Ovary (tissue), 9 donors: ENCODE data around the gene TENM4. TPM values are rescaled to one million over a fixed set of nuclear protein-coding genes. Genes with fewer than 3 reads are reported as not detected.

Experiments used
- DNase-seq, 5 donors: peaks; one replicate each; pipeline ENCODE4 v3.0.0-alpha.2; 2019 to 2020
- H3K27ac ChIP-seq, 2 donors: fragments of 200-600 bp; one replicate each; pipeline versions ENCODE4 v1.5.1 to v1.8.0; 2019 to 2022
- H3K27me3 ChIP-seq: fragments of 200-600 bp; one replicate; pipeline ENCODE4 v1.8.0; 2022
- H3K36me3 ChIP-seq: fragments of 200-600 bp; sonication (generic); one replicate; pipeline ENCODE4 v1.5.1; 2019
- H3K4me1 ChIP-seq: one replicate; pipeline ENCODE4 v1.8.1; 2013; ENCODE audit warnings: mild to moderate bottlenecking, moderate library complexity; ENCODE audit not compliant: insufficient read depth
- H3K4me3 ChIP-seq: fragments of 200-600 bp; sonication (generic); one replicate; pipeline ENCODE4 v1.5.1; 2017
- H3K9me3 ChIP-seq, 2 donors: fragments of 200-600 bp in 1 of 2; sonication (generic) in 1 of 2; one replicate each; pipeline versions ENCODE4 v1.5.1 to v1.8.1; 2013 to 2019; ENCODE audit warnings: mild to moderate bottlenecking in 1 of 2, moderate library complexity in 1 of 2
- CTCF ChIP-seq, 3 donors: fragments of 450-650 bp in 2 of 3; fragments of 200-600 bp in 1 of 3; IDR thresholded peaks; one replicate each; pipeline versions ENCODE4 v1.5.1 to v1.8.0; 2016 to 2022; ENCODE audit warnings: antibody characterized with exemption in 3 of 3, mild to moderate bottlenecking in 1 of 3
- EP300 ChIP-seq: sonication (generic); formaldehyde crosslinking; IDR thresholded peaks from one replicate; pipeline ENCODE4 v1.6.1; 2017; ENCODE audit warnings: antibody characterized with exemption
- POLR2A ChIP-seq: fragments of 450-650 bp; IDR thresholded peaks from one replicate; pipeline ENCODE4 v1.6.1; 2017; ENCODE audit warnings: antibody characterized with exemption, mild to moderate bottlenecking, moderate library complexity
- WGBS, 3 donors: extraction: QIAGEN DNeasy Blood & Tissue Kit in 1 of 3; methylation state at CpG; one replicate each; pipeline versions ENCODE4 v1.1.5 to v1.1.7; 2013 to 2017; 5-methylcytosine and 5-hydroxymethylcytosine counted together
- intact Hi-C, 4 donors: fragments of 100-400 bp; cut with DNase I; formaldehyde crosslinking; loops; one replicate each; pipeline versions ENCODE4 v1.11.0 to v1.15.1; 2022 to 2023
- polyA plus RNA-seq, 2 donors: library from polyadenylated mRNA; stranded (reverse); fragments of 200-250 nt in 1 of 2; fragments of 350-450 nt in 1 of 2; fragmentation: Illumina TruSeq in 1 of 2; extraction: RNeasy Lipid Tissue Mini Kit (QIAGEN cat#74804) in 1 of 2; gene quantifications; one replicate each; pipeline ENCODE4 v1.2.3, GENCODE V29; 2013 to 2014
- total RNA-seq, 7 donors: library from RNA; depleted of rRNA in 2 of 7; stranded (reverse); fragments of >200 nt in 2 of 7; fragmentation: NEBNext Ultra II Directional in 3 of 7; extraction: Animal tissue kit (Norgen Biotek cat#: 25700) in 3 of 7; gene quantifications; one replicate each; pipeline versions ENCODE4 v1.1.0 to v1.2.4, GENCODE V29; 2016 to 2023
- donor health status: DM: no; HTN: no; CAD: no; lungs with moderate emphysema.
- donor health status: DM: no; HTN: no; CAD: no.
- donor health status: Bipolar disorder and iron deficiency.
- donor health status: DM: yes; HTN: yes; CAD: no.
- donor health status: DM: no; HTN: no; CAD: no.
- donor health status: DM: yes; HTN: yes; CAD: no.

TENM4 gene
- total and polyA plus RNA-seq, 9 donors = 11.0 to 206 (median 107) TPM

- Histone ChIP-seq H3K27ac (no peak overlapping the region), H3K36me3 (no peaks in the 10 kb centered on the region), H3K27me3 (no peaks in the 10 kb centered on the region), H3K4me1 (peaks cover 6% of the 10 kb centered on the region), H3K9me3 (no peaks in the 10 kb centered on the region), H3K4me3 (no peak overlapping the region)
- 9 to 20% (median 20%) methylated on average over 1 of the region's 1 CpG for WGBS, 3 donors
- intact Hi-C loops = no loop called here
- TF ChIP-seq POLR2A (no peak), CTCF (IDR thresholded peaks at IDR 0.05) (no peak), EP300 (no peak)
- no peak for DNase-seq
These were observed 290.5 kb downstream of the TENM4 start for GRCh38 chr11:79150320-79150719.

GRCh38 chr11:79147731-79148130 lies 293.1 kb downstream of the TENM4 start:
- Histone ChIP-seq H3K4me3 (no peak overlapping the region), H3K27ac (no peak overlapping the region), H3K36me3 (no peaks in the 10 kb centered on the region), H3K27me3 (no peaks in the 10 kb centered on the region), H3K9me3 (no peaks in the 10 kb centered on the region), H3K4me1 (peaks cover 6% of the 10 kb centered on the region)
- WGBS, 3 donors = 69 to 100% (median 95%) methylated on average over 2 of the region's 2 CpGs
- intact Hi-C loops = no loop called here
- DNase-seq = no peak
- TF ChIP-seq POLR2A (no peak), CTCF (IDR thresholded peaks at IDR 0.05) (no peak), EP300 (no peak)

GRCh38 chr11:79147011-79147410 lies 293.8 kb downstream of the TENM4 start:
- TF ChIP-seq POLR2A (no peak), EP300 (no peak), CTCF (IDR thresholded peaks at IDR 0.05) (no peak)
- WGBS, 3 donors = 91 to 93% (median 93%) methylated on average over 4 of the region's 4 CpGs
- no peak for DNase-seq
- Histone ChIP-seq H3K4me1 (peaks cover 3% of the 10 kb centered on the region), H3K9me3 (no peaks in the 10 kb centered on the region), H3K27me3 (no peaks in the 10 kb centered on the region), H3K27ac (no peak overlapping the region), H3K36me3 (no peaks in the 10 kb centered on the region), H3K4me3 (no peak overlapping the region)
- intact Hi-C loops = no loop called here

GRCh38 chr11:79139900-79140299 lies 300.9 kb downstream of the TENM4 start:
- DNase-seq = no peak

More at GRCh38 chr11:79139900-79140299, 300.9 kb downstream of the TENM4 start:
- 90 to 93% (median 92%) methylated on average over 4 of the region's 4 CpGs for WGBS, 3 donors
- no peak overlapping the region for H3K27ac ChIP-seq
- no peaks in the 10 kb centered on the region for H3K27me3 ChIP-seq
- intact Hi-C loops = no loop called here
- H3K36me3 ChIP-seq = no peaks in the 10 kb centered on the region
- H3K4me1 ChIP-seq = no peaks in the 10 kb centered on the region
- no peak overlapping the region for H3K4me3 ChIP-seq
- TF ChIP-seq EP300 = no peak
- no peak for TF ChIP-seq POLR2A
- TF ChIP-seq CTCF (IDR thresholded peaks at IDR 0.05) = no peak
- H3K9me3 ChIP-seq = no peaks in the 10 kb centered on the region
